NCI-H2081 (cell line): Measurements from ENCODE around the gene TRPM6.

ENCODE experiments used
- DNase-seq, 2 experiments: peaks; one replicate each; lab custom pipeline; 2025; lab: John Stamatoyannopoulos, UW

Gene TRPM6

DNA sequence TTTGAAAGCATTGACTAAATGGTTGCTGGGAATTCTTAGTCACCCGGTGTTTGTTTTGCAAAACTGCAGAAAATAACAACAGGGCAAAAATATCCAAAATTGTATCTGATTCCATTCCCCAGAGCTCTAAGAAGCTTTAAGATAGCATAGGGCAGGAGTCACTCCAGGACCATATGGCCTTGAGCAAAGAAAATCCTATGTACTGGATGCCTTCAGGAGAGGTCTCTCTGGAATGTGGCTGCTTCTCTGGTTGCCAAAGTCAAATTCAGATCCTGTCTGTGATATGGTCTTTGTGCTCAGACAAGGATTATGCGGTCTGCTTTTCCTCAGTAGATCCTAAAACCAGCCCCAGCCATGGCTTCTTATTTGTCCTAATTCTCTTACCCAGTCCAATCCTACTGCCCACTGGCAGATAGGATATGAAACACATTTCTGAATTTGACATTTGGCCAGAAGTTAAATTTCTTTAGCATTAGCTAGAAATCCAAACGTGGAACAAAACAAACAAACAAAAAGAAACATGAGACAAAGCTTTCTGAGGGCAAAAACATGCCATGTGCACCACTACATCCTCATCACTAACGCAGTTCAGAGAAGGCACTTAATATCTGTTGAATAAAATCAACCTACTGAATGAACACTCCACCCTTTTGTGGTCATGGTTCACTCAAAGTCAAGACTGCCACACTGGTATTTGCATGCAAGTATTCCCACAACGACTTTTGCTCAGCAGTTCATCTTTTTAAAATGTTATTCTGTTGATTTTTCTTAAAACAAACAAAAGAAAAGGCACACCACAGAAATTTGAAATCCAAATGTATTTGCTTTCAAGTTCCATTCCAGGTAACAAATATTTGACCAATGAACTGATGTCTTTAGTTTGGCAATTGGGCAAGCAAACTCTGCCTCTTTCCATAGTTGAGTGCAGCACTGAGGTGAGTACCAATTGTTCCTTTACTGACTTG lies 165.7 kb downstream of the TRPM6 start:
- no peak for DNase-seq

- no peak for DNase-seq
Measured at GRCh38 chr9:74719306-74719705, 168.4 kb downstream of the TRPM6 start.

GRCh38 chr9:74718709-74719108 lies 169.0 kb downstream of the TRPM6 start:
- DNase-seq, result no peak

GRCh38 chr9:74711341-74711740 lies 176.4 kb downstream of the TRPM6 start:
- DNase-seq, result no peak

- no peak for DNase-seq
Measured at GRCh38 chr9:74697535-74697934, 190.2 kb downstream of the TRPM6 start.

GRCh38 chr9:74696520-74696919 lies 191.2 kb downstream of the TRPM6 start:
- DNase-seq, result no peak

DNA sequence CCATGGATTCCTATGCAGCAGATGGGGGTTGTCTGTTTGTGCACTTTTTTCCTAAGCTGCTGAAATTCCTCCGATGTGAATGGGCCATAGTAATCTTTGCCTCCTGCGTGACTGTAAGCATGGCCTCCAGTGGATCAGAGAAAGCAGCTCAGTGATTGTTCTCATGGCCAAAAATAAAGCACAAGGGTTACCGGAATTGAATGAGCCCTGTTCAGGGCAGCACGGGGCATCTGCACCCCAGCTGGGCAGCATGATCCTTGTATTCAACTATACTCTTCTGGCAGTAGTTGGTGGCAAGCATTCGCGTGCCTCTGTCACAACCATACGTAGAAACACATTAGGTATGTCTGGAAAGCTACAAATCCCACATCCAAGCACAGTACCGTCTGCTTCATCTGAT lies 196.7 kb downstream of the TRPM6 start:
- DNase-seq, result no peak

DNA sequence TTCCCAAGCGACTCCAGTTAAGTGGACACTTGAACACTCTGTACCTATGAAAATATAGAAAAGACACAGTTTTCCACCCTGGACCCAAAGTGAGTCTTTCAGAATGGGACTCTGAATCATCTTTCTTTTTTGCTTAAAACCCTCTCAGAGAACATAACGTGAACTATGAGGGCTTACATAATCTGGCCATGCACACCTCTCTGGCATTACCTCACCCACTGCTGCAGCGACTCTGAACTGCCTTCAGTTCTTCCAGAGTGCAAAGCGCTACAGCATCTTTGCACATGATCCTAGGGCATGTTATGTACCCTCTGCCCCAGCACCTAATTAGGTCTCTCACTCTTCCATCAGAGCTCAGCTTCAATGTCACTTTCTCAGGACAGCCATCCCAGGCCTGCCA lies 204.4 kb downstream of the TRPM6 start:
- DNase-seq, result no peak

GRCh38 chr9:74681906-74682305 lies 205.8 kb downstream of the TRPM6 start:
- DNase-seq, result no peak

- no peak for DNase-seq
Measured at GRCh38 chr9:74674077-74674476, 213.6 kb downstream of the TRPM6 start.
